HG03175 (cell line): ENCODE results near the gene MVD.
"Not testable (repeated sequence)": the region's sequence is repeated elsewhere in the genome, so short reads cannot be mapped to it uniquely, and the experiment has no call there.

Experiments
- ATAC-seq: cut with Tn5 transposase; IDR thresholded peaks from one replicate; pipeline ENCODE4 v1.9.1; 2021; ENCODE audit warnings: mild to moderate bottlenecking, moderate library complexity; ENCODE audit not compliant: unreplicated experiment

Gene MVD

GRCh38 chr16:88684569-88685155 is 21.8 kb upstream of the MVD start:
- ATAC-seq, result no peak

- peak; percentile 79 for ATAC-seq
These were observed 19.0 kb upstream of the MVD start for GRCh38 chr16:88681709-88682451.

- ATAC-seq, result peak; percentile 4
These were observed 18.3 kb upstream of the MVD start for GRCh38 chr16:88681084-88681680.

- ATAC-seq, result no peak
These were observed 17.7 kb upstream of the MVD start for GRCh38 chr16:88680554-88681083.

- no peak for ATAC-seq
These were observed 15.5 kb upstream of the MVD start for GRCh38 chr16:88678224-88678979.

GRCh38 chr16:88677721-88678120 is 14.8 kb upstream of the MVD start:
- no peak for ATAC-seq

- ATAC-seq, result no peak
These were observed 13.8 kb upstream of the MVD start for GRCh38 chr16:88676502-88677242.

GRCh38 chr16:88673716-88674379 is 11.0 kb upstream of the MVD start:
- no peak for ATAC-seq

GRCh38 chr16:88672776-88673175 is 9.9 kb upstream of the MVD start:
- ATAC-seq, result no peak

- no peak for ATAC-seq
These were observed 8.9 kb upstream of the MVD start for GRCh38 chr16:88671806-88672205.

- no peak for ATAC-seq
These were observed 7.1 kb upstream of the MVD start for GRCh38 chr16:88669980-88670379.

- not testable (repeated sequence) for ATAC-seq
These were observed 6.6 kb upstream of the MVD start for GRCh38 chr16:88669493-88669892.

GRCh38 chr16:88667461-88667860 is 4.6 kb upstream of the MVD start:
- no peak for ATAC-seq

- no peak for ATAC-seq
These were observed 2.7 kb upstream of the MVD start for GRCh38 chr16:88665570-88665969.

GRCh38 chr16:88665148-88665547 is 2.3 kb upstream of the MVD start:
- ATAC-seq, result no peak

- peak; percentile 8 for ATAC-seq
These were observed 559 bp downstream of the MVD start for GRCh38 chr16:88662222-88662842.

GRCh38 chr16:88661468-88661867 is 1.4 kb downstream of the MVD start:
- ATAC-seq, result no peak

GRCh38 chr16:88659160-88659559 is 3.7 kb downstream of the MVD start:
- ATAC-seq, result no peak

- no peak for ATAC-seq
These were observed 4.2 kb downstream of the MVD start for GRCh38 chr16:88658714-88659113.

GRCh38 chr16:88657371-88657770 is 5.5 kb downstream of the MVD start:
- no peak for ATAC-seq
